LNCaP clone FGC (cell line): ENCODE results near the gene SLC38A2.
"Not testable (repeated sequence)": the region's sequence is repeated elsewhere in the genome, so short reads cannot be mapped to it uniquely, and the experiment has no call there.

Experiments
- DNase-seq: peaks from one replicate; pipeline ENCODE4 v3.0.0-alpha.2; 2011; ENCODE audit warnings: low read depth
- H3K4me3 ChIP-seq: 2 replicates; pipeline ENCODE4 v1.5.1; 2011; ENCODE audit warnings: mild to moderate bottlenecking, low read depth, low read length, control low read depth
- TF ChIP-seq, protein P1 (sequence below): IDR thresholded peaks from 2 replicates; pipeline ENCODE4 v1.5.1; 2012; ENCODE audit warnings: mild to moderate bottlenecking; ENCODE audit not compliant: control insufficient read depth, insufficient read depth; ENCODE audit errors: extremely low read depth

The SLC38A2 gene

DNA sequence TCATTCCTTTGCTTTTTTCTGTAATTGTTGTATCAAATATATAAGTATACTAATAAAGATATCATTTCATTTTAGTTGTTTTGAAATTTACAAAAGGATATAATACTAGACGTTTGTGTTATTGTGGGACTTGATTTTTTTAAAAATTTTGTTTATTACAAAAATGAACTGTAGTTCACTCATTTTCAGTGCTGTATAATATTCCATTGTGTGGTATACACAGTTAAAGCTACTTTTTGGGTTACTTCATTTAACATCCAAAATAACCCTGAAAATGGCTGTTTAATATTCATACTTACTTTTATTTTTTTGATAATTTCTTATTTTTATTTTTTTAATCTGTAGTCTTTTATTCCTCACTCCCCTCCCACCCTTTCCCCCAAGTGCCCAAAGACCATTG, 21.4 kb downstream of the SLC38A2 start:
- TF ChIP-seq, protein P1, sequence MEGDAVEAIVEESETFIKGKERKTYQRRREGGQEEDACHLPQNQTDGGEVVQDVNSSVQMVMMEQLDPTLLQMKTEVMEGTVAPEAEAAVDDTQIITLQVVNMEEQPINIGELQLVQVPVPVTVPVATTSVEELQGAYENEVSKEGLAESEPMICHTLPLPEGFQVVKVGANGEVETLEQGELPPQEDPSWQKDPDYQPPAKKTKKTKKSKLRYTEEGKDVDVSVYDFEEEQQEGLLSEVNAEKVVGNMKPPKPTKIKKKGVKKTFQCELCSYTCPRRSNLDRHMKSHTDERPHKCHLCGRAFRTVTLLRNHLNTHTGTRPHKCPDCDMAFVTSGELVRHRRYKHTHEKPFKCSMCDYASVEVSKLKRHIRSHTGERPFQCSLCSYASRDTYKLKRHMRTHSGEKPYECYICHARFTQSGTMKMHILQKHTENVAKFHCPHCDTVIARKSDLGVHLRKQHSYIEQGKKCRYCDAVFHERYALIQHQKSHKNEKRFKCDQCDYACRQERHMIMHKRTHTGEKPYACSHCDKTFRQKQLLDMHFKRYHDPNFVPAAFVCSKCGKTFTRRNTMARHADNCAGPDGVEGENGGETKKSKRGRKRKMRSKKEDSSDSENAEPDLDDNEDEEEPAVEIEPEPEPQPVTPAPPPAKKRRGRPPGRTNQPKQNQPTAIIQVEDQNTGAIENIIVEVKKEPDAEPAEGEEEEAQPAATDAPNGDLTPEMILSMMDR, result no peak
- H3K4me3 ChIP-seq, result no peak overlapping the region
- DNase-seq, result no peak

DNA sequence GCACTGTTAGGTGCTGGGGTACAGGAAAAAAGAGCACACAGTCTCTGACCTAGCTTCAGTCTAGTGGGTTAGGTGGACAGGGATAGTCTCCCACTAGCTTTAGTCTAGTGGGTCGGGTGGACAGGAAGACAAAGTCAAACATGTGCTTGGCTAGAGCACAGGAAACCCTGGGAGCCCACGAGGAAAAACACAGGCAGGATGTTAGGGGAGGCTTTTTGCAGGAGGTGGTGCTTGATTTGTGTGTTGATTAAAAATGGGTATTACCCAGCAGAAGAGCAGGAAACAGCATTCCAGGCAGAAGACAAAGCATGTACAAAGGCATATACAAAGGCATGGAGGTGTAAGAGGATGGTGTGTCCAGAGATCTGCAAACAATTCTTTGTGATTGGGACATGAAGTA, 23.3 kb downstream of the SLC38A2 start:
- no peak overlapping the region for H3K4me3 ChIP-seq
- no peak for DNase-seq
- TF ChIP-seq, protein P1, result no peak

DNA sequence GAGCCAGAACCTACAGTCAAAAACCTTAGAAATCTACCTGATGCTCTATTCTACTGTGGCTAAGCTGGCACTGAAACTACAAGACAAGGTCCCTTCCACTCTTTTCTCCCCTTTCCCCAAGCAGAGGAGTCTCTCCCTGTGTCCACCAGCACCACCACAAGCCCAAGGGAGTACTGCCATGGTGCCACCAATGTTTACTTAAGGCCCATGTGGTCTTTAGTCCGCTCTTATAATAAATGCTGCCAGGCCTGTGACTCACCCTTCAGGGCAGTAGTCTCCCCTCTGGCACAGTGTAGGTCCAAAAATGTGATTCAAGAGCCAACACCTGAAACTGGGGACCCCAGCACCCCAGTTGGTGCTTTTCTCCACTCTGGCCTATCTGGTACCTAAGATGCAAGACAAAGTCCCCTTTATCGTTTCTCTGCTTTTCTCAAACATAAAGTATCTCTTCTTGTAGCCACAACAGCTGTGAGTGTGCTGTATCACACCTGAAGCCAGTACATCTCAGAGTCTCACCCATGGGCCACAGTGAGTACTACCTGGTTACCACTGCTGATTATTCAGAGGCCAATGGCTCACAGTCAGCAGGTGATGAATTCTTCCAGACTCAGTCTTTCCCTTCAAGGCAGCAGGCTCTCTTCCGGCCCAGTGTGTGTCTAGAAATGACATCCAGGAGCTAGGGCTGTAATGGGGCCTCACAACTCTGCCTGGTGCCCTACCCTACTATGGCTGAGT, 29.3 kb downstream of the SLC38A2 start:
- TF ChIP-seq, protein P1, result no peak
- no peak overlapping the region for H3K4me3 ChIP-seq
- no peak for DNase-seq

DNA sequence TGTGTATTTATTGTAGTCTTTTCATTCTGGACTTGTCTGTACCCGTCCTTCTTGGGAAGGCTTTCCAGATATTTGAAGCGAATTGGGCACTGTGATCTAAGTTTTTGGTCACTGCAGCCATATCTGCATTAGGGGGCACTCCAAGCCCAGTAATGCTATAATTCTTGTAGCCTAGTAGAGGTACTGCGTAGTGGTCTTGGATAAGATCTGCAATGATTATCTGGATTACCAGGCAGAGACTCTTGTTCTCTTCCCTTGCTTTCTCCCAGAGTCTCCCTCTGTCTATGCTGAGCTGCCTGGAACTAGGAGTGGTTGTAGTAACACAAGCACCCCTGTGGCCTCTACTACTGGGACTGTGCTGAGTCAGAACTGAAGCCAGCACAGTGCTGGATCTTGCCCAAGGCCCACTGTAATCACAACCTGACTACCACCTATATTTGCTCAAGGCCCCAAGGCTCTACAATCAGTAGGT, 30.0 kb downstream of the SLC38A2 start:
- no peak overlapping the region for H3K4me3 ChIP-seq
- DNase-seq, result no peak
- TF ChIP-seq, protein P1, result peak; percentile 39; the same call in 1 of the 2 replicates

DNA sequence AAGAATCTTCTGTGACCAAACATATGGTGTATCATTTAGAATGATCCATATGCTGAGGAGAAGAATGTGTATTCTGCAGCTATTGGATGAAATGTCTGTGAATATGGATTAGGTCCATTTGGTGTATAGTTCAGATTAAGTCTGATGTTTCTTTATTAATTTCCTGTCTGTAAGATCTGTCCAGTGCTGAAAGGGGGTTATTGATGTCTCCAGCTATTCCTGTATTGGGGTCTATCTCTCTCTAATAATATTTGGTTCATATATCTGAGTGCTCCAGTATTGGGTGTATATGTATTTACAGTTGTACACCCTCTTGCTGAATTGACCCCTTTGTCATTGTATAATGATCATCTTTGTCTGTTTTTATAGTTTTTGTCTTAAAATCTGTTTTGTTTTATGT, 33.5 kb downstream of the SLC38A2 start:
- TF ChIP-seq, protein P1, result no peak
- no peak for DNase-seq

DNA sequence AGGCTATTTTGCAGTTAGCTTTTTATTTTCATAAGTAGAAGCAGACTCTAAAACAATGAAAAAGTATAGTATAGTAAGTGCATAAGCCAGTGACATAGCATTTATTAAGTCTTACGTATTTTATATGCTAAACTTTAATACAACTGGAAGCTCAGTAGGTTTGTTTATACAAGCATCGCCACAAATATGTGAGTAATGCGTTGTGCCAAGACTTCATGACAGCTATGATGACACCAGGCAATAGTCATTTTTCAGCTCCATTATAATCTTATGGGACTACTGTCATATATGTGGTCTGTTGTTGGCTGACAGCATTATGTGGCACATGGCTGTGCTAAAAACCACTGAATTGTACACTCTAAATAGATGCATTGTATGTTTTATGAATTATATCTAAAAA, 40.3 kb downstream of the SLC38A2 start:
- TF ChIP-seq, protein P1, result no peak
- DNase-seq, result no peak
- no peak overlapping the region for H3K4me3 ChIP-seq

More for the DNA sequence above, 33.5 kb downstream of the SLC38A2 start:
- H3K4me3 ChIP-seq, result no peak overlapping the region

DNA sequence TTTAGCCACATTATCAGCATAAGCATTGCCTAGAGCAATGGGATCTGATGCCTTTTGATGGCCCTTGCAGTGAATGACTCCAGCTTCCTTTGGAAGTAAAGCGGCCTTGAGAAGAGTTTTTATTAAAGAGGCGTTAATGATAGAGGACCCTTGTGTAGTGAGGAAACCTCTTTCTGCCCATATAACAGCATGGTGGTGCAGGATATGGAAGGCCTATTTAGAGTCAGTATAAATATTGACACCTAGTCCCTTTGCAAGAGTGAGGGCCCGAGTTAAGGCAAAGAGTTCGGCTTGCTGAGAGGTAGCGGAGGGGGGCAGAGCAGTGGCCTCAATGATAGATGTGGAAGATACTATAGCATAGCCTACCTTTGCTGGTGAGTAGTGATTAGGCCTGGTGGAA, 47.5 kb downstream of the SLC38A2 start:
- DNase-seq, H3K4me3 ChIP-seq: not testable (repeated sequence)
